Common myeloid progenitor, CD34-positive (primary cell): ENCODE data around the gene HLA-DQA2.

Source experiments
- CTCF ChIA-PET: fragments of 350-600 bp; sonication (Branson Sonifier 250); formaldehyde crosslinking; loops from one replicate; lab custom pipeline; 2021; ENCODE audit warnings: antibody characterized with exemption; lab: Charles Lee
- POLR2A ChIA-PET: fragments of 350-600 bp; sonication (Branson Sonifier 250); formaldehyde crosslinking; loops from one replicate; lab custom pipeline; 2021; ENCODE audit warnings: antibody characterized with exemption; lab: Charles Lee
- DNase-seq, 3 donors: peaks; one replicate each; pipeline versions ENCODE4 v3.0.0 to v3.0.0-alpha.2; 2013
- H3K27ac ChIP-seq, 2 experiments: 1 replicate in 1 of 2; 2 replicates in 1 of 2; pipeline ENCODE4 v1.7.0; 2013; ENCODE audit warnings: inconsistent platforms in 2 of 2, low read length in 2 of 2, mild to moderate bottlenecking in 2 of 2, low read depth in 1 of 2, moderate library complexity in 1 of 2; ENCODE audit not compliant: severe bottlenecking in 2 of 2, insufficient read depth in 1 of 2, poor library complexity in 1 of 2
- H3K27me3 ChIP-seq, 5 experiments: replicated peaks in 2 of 5; 1 replicate in 3 of 5; 2 replicates in 2 of 5; pipeline versions ENCODE4 v1.6.1 to v1.7.0; 2013; ENCODE audit warnings: low read length in 4 of 5, mild to moderate bottlenecking in 2 of 5, moderate library complexity in 2 of 5, inconsistent platforms in 1 of 5; ENCODE audit not compliant: insufficient read depth in 5 of 5, control insufficient read depth in 4 of 5
- H3K36me3 ChIP-seq, 4 experiments: 1 replicate in 2 of 4; 2 replicates in 2 of 4; pipeline versions ENCODE4 v1.6.1 to v1.7.0; 2013; ENCODE audit warnings: low read length in 3 of 4, control low read depth in 1 of 4, mild to moderate bottlenecking in 1 of 4; ENCODE audit not compliant: control insufficient read depth in 4 of 4, insufficient read depth in 4 of 4
- H3K4me1 ChIP-seq, 4 experiments: 1 replicate in 3 of 4; 2 replicates in 1 of 4; pipeline versions ENCODE4 v1.6.1 to v1.7.1; 2013; ENCODE audit warnings: low read length in 3 of 4, mild to moderate bottlenecking in 3 of 4, control low read depth in 1 of 4, inconsistent platforms in 1 of 4, moderate library complexity in 1 of 4; ENCODE audit not compliant: control insufficient read depth in 4 of 4, insufficient read depth in 4 of 4; ENCODE audit errors: control extremely low read depth in 1 of 4
- H3K4me3 ChIP-seq, 7 experiments: 1 replicate in 4 of 7; 2 replicates in 3 of 7; pipeline versions ENCODE4 v1.5.1 to v1.7.0; 2013; ENCODE audit warnings: mild to moderate bottlenecking in 7 of 7, low read length in 6 of 7, moderate library complexity in 6 of 7, inconsistent platforms in 2 of 7, low read depth in 2 of 7, control low read depth in 1 of 7; ENCODE audit not compliant: insufficient read depth in 4 of 7, control insufficient read depth in 1 of 7; ENCODE audit errors: extremely low read depth in 1 of 7
- H3K9me3 ChIP-seq, 5 experiments: 1 replicate in 4 of 5; 2 replicates in 1 of 5; pipeline versions ENCODE4 v1.6.1 to v1.7.1; 2013; ENCODE audit warnings: low read length in 4 of 5, mild to moderate bottlenecking in 2 of 5, inconsistent platforms in 1 of 5, low read depth in 1 of 5, moderate library complexity in 1 of 5; ENCODE audit not compliant: control insufficient read depth in 4 of 5, insufficient read depth in 2 of 5; ENCODE audit errors: control extremely low read depth in 1 of 5
- WGBS: methylation state at CpG from one replicate; pipeline ENCODE4 v1.1.5; 2013; ENCODE audit not compliant: insufficient coverage; 5-methylcytosine and 5-hydroxymethylcytosine counted together

Gene HLA-DQA2

GRCh38 chr6:32792901-32793435 is 51.8 kb downstream of the HLA-DQA2 start:
- Histone ChIP-seq H3K27ac (no peak overlapping the region), H3K27me3 (no peaks in the 10 kb centered on the region), H3K4me1 (peaks cover 14 to 41% (median 27%) of the 10 kb centered on the region in 4 experiments), H3K4me3 (no peak overlapping the region), H3K9me3 (no peaks in the 10 kb centered on the region), H3K36me3 (no peaks in the 10 kb centered on the region)
- DNase-seq: no peak
- no CpG with 5 or more reads among the region's 3 CpGs for WGBS
- CTCF ChIA-PET: interaction anchor here (0.6 to 1.9 kb wide), 13 partner anchors 13 to 381 kb away, joined by 3 to 6 read pairs (median 3); partner anchors contain the start of gene HLA-DQA2
- POLR2A ChIA-PET: no interaction called here

- POLR2A ChIA-PET: interaction anchor here (0.6 kb wide), 1 partner anchor 871 kb away, joined by 3 read pairs; no protein-coding TSS in a partner anchor
- H3K4me1 ChIP-seq: peaks cover 14 to 43% (median 27%) of the 10 kb centered on the region in 4 experiments
- WGBS: 0% methylated on average over 1 of the region's 2 CpGs
- no peaks in the 10 kb centered on the region for H3K27me3 ChIP-seq
- peak in 2 of 3 donors; percentile 70 to 78 for DNase-seq
- H3K27ac ChIP-seq: no peak overlapping the region
- CTCF ChIA-PET: interaction anchor here (0.8 to 2.2 kb wide), 14 partner anchors 9 to 676 kb away, joined by 3 to 9 read pairs (median 5); partner anchors contain the start of genes HLA-DQA2, PSMB8, PSMB9 and TAP1
- no peaks in the 10 kb centered on the region for H3K36me3 ChIP-seq
- H3K4me3 ChIP-seq: peak overlapping the region in 2 of 7 experiments; percentile 26 to 38
- peaks cover 0 to 10% (median 2%) of the 10 kb centered on the region in 5 experiments for H3K9me3 ChIP-seq
Observed at GRCh38 chr6:32794510-32794909, 53.3 kb downstream of the HLA-DQA2 start.
